ENCODE measurements around the gene SIX6.

Gene SIX6

DNA sequence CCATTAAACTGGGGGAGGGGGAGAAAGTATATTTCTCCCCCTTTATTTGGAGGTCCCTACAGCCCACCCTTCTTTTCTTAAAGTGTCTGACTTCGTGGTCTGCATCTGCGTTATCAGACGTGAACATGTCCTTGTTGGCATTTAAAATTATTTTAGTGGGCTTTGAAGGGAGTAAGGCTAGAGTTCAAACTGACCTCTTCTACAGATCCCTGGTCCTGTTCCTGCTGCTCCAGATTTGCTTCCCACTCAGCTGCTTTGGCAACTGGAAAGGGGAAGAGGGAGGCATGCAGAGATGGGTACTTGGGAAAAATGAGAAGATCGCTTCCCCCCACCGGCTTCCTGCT, 611 bp upstream of the SIX6 start:
- TF ChIP-seq, protein P1, sequence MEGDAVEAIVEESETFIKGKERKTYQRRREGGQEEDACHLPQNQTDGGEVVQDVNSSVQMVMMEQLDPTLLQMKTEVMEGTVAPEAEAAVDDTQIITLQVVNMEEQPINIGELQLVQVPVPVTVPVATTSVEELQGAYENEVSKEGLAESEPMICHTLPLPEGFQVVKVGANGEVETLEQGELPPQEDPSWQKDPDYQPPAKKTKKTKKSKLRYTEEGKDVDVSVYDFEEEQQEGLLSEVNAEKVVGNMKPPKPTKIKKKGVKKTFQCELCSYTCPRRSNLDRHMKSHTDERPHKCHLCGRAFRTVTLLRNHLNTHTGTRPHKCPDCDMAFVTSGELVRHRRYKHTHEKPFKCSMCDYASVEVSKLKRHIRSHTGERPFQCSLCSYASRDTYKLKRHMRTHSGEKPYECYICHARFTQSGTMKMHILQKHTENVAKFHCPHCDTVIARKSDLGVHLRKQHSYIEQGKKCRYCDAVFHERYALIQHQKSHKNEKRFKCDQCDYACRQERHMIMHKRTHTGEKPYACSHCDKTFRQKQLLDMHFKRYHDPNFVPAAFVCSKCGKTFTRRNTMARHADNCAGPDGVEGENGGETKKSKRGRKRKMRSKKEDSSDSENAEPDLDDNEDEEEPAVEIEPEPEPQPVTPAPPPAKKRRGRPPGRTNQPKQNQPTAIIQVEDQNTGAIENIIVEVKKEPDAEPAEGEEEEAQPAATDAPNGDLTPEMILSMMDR (IDR thresholded peaks at IDR 0.05; ENCODE audit: low read depth, low read length): no peak
- H3K4me3 ChIP-seq (ENCODE audit: low read depth, low read length): no peak overlapping the region

GRCh38 chr14:60509438-60510253, 700 bp downstream of the SIX6 start:
- H3K4me3 ChIP-seq (ENCODE audit: low read depth, low read length): no peak overlapping the region
- TF ChIP-seq, protein P1 (IDR thresholded peaks at IDR 0.05; ENCODE audit: low read depth, low read length): no peak

- TF ChIP-seq, protein P1 (IDR thresholded peaks at IDR 0.05; ENCODE audit: low read depth, low read length): no peak
- H3K4me3 ChIP-seq (ENCODE audit: low read depth, low read length): no peak overlapping the region
These were observed 1.5 kb downstream of the SIX6 start for GRCh38 chr14:60510254-60510950.

GRCh38 chr14:60510951-60511599, 2.1 kb downstream of the SIX6 start:
- H3K4me3 ChIP-seq (ENCODE audit: low read depth, low read length): no peak overlapping the region
- TF ChIP-seq, protein P1 (IDR thresholded peaks at IDR 0.05; ENCODE audit: low read depth, low read length): no peak

DNA sequence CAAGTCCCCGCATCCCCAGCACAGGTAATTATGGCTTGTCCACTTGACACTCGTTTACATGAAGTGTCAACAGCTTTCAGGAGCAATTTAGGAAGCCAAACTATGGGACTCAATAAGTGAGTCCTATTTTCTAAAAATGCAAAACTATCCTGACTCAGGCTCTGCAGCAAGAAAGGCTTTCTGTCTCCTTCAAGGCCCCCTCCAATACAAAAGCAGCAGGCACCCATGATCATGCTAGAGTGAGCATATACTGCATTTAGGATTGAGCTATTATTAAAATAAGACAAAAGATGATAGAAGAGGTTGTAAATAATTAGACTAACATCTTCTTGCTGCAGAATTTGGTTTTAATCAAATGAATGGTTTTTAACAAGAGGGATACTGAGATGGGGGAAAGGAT, 3.2 kb downstream of the SIX6 start:
- TF ChIP-seq, protein P1 (IDR thresholded peaks at IDR 0.05; ENCODE audit: low read depth, low read length): no peak
- H3K4me3 ChIP-seq (ENCODE audit: low read depth, low read length): no peak overlapping the region

DNA sequence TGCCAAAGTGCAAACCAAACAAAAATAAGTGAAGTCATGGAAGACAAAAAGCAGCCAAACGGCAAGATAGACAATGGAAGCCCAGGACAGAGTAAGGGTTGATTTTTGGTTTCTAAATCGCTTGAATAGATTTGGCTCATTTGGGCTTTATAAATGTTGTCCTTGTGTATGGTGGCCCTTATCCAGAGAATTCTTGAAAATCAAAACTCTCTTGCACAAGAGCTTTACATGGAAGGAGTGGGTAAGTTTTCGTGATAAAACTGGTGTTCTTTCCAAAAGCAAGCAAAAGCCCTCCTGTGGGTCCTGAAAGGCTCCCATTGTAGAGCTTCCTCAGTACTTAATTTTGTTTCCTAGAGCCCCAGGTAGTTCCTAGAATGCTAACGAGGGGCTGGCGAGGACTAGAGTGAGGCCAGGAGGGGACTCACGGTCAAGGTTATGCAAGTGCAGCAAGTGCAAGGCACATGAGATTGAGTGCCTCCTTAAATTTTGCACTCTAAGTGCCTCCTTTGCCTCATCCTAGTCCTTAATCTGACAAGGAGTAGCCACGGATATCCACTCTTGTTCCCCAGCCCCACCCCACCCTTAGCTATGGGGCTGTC, 4.1 kb downstream of the SIX6 start:
- TF ChIP-seq, protein P1 (IDR thresholded peaks at IDR 0.05; ENCODE audit: low read depth, low read length): no peak
- H3K4me3 ChIP-seq (ENCODE audit: low read depth, low read length): no peak overlapping the region
